Endothelial cell of umbilical vein (primary cell): ENCODE measurements around the gene GARIN5A.

Experiments
- EZH2 ChIP-seq: IDR thresholded peaks from 2 replicates; pipeline ENCODE4 v1.6.1; 2012; ENCODE audit warnings: borderline replicate concordance, low read depth, mild to moderate bottlenecking, moderate library complexity, low read length, inconsistent platforms; ENCODE audit not compliant: severe bottlenecking
- POLR2A ChIP-seq: IDR thresholded peaks from 2 replicates; pipeline ENCODE4 v1.6.1; 2012; ENCODE audit warnings: low read depth, mild to moderate bottlenecking, control low read depth, low read length
- POLR2AphosphoS5 ChIP-seq: IDR thresholded peaks from 2 replicates; pipeline ENCODE4 v1.6.1; 2012; ENCODE audit warnings: low read depth, mild to moderate bottlenecking, control low read depth, low read length, moderate library complexity; ENCODE audit not compliant: insufficient read depth
- TF ChIP-seq, protein P1 (sequence below), 2 donors: IDR thresholded peaks; 1 replicate in 1 of 2; 2 replicates in 1 of 2; pipeline ENCODE4 v1.5.1; 2011; ENCODE audit warnings: low read length in 2 of 2, mild to moderate bottlenecking in 2 of 2, moderate library complexity in 2 of 2, control low read depth in 1 of 2, inconsistent platforms in 1 of 2, low read depth in 1 of 2; ENCODE audit not compliant: insufficient read depth in 1 of 2; ENCODE audit errors: extremely low read depth in 1 of 2

DNA sequence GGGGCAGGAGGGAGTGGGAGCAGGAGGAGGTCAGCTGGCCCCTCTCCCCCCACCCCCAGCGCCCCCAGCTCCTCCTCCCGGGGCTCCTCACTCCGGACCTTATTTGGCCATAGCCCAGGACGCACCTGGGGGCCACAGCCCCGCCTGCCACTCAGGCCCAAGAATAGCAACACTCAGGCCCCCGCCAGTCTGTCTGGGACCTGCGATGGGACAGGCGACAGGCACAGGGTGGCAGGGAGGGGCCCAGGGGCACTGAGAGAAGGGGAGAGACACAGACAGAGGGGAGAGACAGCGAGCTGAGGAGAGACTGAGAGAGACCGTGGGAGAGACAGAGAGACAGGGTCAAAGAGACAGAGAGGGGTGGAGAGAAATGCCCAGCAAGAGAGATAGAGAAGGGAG, 24.1 kb upstream of the GARIN5A start:
- TF ChIP-seq, protein P1, sequence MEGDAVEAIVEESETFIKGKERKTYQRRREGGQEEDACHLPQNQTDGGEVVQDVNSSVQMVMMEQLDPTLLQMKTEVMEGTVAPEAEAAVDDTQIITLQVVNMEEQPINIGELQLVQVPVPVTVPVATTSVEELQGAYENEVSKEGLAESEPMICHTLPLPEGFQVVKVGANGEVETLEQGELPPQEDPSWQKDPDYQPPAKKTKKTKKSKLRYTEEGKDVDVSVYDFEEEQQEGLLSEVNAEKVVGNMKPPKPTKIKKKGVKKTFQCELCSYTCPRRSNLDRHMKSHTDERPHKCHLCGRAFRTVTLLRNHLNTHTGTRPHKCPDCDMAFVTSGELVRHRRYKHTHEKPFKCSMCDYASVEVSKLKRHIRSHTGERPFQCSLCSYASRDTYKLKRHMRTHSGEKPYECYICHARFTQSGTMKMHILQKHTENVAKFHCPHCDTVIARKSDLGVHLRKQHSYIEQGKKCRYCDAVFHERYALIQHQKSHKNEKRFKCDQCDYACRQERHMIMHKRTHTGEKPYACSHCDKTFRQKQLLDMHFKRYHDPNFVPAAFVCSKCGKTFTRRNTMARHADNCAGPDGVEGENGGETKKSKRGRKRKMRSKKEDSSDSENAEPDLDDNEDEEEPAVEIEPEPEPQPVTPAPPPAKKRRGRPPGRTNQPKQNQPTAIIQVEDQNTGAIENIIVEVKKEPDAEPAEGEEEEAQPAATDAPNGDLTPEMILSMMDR (IDR thresholded peaks at IDR 0.05; ENCODE audit: extremely low read depth in 1 of 2, insufficient read depth in 1 of 2, low read depth in 1 of 2, low read length in 2 of 2): no peak
- no peak for TF ChIP-seq POLR2A
- no peak for TF ChIP-seq EZH2
- TF ChIP-seq POLR2AphosphoS5: no peak
